ENCODE data around the gene TMEM164. TPM values are rescaled to one million over a fixed set of nuclear protein-coding genes. Genes with fewer than 3 reads are reported as not detected.
A peak's percentile ranks its signal among the peaks of the same experiment; 100 is the strongest.

Gene TMEM164
- total RNA-seq, 1 donor from 2014 or later: 8.4 TPM

DNA sequence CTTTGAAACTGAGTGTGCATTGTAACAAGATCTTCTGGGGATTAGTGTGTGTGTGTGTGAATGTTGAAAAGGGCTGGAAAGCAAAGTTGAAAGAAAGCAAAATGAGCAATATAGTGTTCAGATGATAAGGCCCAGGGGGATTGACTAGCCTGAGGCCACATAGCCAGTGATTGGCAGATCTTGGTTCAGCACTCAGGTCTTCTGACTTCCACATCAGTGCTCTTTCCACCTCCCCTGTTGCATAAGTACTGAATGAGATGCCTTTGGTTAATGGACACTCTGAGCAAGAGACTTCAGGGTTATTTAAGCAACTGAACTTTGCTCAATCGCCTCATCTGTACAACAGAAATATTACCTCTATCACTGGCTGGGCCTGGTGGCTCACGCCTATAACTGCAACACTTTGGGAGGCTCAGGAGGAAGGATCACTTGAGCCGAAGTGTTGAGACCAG lies 120.4 kb downstream of the TMEM164 start:
- TF ChIP-seq, protein P1, sequence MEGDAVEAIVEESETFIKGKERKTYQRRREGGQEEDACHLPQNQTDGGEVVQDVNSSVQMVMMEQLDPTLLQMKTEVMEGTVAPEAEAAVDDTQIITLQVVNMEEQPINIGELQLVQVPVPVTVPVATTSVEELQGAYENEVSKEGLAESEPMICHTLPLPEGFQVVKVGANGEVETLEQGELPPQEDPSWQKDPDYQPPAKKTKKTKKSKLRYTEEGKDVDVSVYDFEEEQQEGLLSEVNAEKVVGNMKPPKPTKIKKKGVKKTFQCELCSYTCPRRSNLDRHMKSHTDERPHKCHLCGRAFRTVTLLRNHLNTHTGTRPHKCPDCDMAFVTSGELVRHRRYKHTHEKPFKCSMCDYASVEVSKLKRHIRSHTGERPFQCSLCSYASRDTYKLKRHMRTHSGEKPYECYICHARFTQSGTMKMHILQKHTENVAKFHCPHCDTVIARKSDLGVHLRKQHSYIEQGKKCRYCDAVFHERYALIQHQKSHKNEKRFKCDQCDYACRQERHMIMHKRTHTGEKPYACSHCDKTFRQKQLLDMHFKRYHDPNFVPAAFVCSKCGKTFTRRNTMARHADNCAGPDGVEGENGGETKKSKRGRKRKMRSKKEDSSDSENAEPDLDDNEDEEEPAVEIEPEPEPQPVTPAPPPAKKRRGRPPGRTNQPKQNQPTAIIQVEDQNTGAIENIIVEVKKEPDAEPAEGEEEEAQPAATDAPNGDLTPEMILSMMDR (conservative IDR thresholded peaks at IDR 0.05; ENCODE audit: low read depth, low read length): no peak
- no peak overlapping the region for H3K4me3 ChIP-seq (ENCODE audit: low read depth, low read length)
- DNase-seq (ENCODE audit: low read depth): peak; percentile 38

DNA sequence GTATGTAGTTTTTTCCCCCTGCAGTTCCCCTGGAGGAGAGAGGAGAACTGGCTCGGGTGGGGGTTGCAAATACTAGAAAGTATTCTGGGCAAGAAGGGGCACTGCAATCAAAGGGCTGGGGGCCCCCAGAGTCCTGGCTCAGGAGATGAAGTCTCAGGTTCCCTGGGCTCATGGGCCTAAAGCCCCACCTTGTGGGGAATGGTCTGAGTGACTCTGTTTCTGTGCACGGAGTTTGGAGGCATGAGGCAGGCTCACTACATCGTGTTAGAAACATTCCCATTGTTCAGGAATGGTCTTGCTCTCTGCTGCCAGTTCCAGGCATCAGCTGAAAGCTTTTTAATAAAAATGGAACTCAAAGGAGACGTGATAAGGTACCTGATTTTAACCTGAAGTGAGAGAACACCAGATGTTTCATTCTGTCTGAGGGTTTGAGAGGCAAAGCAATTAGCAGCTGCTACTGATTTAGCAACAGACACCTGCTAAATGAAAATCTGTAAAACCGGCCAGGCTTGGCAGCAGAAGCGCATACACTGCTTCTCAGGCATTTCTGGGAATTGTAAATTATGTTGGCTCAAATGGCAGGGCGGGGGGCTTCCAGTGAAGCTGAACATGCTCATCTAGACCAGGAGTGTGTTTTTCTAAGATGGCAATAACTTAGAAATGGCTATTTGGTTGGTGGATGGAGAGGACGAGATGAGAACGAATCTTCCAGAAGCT lies 122.7 kb downstream of the TMEM164 start:
- DNase-seq (ENCODE audit: low read depth): no peak
- TF ChIP-seq, protein P1 (conservative IDR thresholded peaks at IDR 0.05; ENCODE audit: low read depth, low read length): peak; percentile 45
- no peak overlapping the region for H3K4me3 ChIP-seq (ENCODE audit: low read depth, low read length)

DNA sequence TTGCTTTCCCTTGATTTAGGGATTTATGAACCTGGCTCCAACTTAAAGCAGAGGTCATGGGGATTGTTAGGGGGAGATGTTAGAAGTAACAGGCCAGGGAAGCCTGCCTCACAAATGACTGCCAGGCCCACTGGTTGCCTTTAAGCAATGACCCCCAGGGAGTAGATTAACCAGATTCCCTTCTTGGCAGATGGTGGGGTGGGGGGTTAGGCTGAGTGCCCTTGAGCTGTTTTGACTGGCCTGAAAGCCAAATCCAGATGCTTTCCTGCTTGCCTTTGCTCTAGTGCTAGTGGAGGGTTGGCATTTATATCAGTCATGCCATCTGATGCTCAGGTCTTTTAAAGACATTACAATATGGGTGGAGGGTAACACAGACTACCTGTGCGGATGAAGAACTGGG lies 128.1 kb downstream of the TMEM164 start:
- no peak for DNase-seq (ENCODE audit: low read depth)
- no peak overlapping the region for H3K4me3 ChIP-seq (ENCODE audit: low read depth, low read length)
- TF ChIP-seq, protein P1 (conservative IDR thresholded peaks at IDR 0.05; ENCODE audit: low read depth, low read length): no peak

DNA sequence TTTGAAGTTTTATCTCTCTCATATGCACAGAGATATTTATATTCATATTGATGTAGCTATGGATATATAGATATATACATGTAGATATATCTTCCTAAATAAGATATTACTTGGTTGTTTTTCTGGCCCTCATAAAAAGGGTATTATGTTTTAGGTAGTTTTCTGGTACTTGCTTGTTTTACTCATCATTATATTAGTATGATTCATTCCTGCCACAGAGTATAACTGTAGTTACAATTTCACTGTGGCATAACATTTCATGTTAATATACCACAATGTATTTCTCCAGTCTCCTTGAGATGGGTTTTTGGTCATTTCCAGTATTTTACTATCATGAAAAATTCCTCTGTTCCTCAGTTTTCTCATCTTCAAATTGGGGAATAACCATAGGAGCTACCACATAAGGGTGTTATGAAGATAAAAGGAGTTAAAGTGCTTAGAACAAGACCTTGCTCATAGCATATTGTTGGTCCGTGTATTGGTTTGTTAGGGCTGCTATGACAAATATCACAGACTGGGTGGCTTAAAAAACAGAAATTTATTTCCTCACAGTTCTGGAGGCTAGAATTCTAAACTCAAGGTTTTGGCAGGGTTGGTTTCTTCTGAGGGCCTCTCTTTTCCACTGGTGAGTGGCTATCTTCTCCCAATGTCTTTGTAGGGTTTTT lies 129.7 kb downstream of the TMEM164 start:
- no peak for DNase-seq (ENCODE audit: low read depth)
- TF ChIP-seq, protein P1 (conservative IDR thresholded peaks at IDR 0.05; ENCODE audit: low read depth, low read length): no peak
- no peak overlapping the region for H3K4me3 ChIP-seq (ENCODE audit: low read depth, low read length)

DNA sequence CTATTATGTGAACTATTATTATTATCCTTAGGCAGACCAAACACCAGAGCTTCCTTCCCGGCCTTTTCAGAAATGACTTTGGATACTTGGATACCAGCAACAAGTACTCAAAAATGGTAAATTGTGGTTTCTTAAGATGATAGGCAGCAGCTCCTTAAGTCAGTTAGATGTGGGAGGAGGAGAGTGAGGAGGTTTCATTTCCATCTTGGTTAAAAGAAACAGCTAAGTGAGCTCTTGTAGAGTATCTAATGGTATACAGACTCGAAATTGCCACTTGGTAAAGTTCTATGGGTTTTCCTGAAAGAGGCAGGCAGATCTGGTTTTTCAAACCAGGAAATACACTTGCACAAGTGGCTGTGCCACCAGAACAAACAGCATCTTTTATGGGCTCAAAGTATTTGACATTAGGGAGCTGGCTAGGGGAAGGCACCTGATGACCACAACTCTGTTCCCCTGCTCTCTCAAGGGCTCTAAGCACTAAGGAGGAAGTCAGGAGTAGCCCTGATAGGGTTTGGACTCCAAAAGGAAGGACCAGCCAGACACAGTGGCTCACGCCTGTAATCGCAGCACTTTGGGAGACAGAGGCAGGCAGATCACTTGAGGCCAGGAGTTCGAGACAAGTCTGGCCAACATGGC lies 130.9 kb downstream of the TMEM164 start:
- no peak overlapping the region for H3K4me3 ChIP-seq (ENCODE audit: low read depth, low read length)
- DNase-seq (ENCODE audit: low read depth): no peak
- TF ChIP-seq, protein P1 (conservative IDR thresholded peaks at IDR 0.05; ENCODE audit: low read depth, low read length): no peak

DNA sequence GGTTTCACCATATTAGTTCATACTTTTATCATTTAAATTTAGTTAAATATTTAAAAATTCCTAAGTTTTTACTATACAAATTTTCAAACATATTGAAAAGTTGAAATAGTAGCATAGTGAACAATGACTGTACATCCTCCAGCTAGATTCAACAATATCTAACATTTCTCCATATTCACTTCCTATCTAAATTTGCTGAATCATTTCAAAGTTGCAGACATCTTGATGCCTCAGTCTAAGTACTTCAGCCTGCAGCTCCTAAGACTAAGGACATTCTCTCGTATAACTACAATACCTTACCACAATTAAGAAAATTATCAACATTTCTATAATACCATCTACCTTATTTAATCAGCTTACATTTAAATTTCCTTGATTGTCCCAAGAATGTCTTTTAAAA lies 132.7 kb downstream of the TMEM164 start:
- TF ChIP-seq, protein P1 (conservative IDR thresholded peaks at IDR 0.05; ENCODE audit: low read depth, low read length): no peak
- DNase-seq (ENCODE audit: low read depth): no peak

More for the DNA sequence above, 132.7 kb downstream of the TMEM164 start:
- no peak overlapping the region for H3K4me3 ChIP-seq (ENCODE audit: low read depth, low read length)
